Measurements from ENCODE around the gene MYH9.

- TF ChIP-seq POLR2AphosphoS5 (IDR thresholded peaks at IDR 0.05) = no peak
- no peak for TF ChIP-seq CTCF (IDR thresholded peaks at IDR 0.05)
Observed at GRCh38 chr22:36326178-36327161, 61.3 kb downstream of the MYH9 start.
